Endometrial microvascular endothelial cells (primary cell): ENCODE data around the gene PHF3. TPM values are rescaled to one million over a fixed set of nuclear protein-coding genes. Genes with fewer than 3 reads are reported as not detected.
"Not testable (repeated sequence)": the region's sequence is repeated elsewhere in the genome, so short reads cannot be mapped to it uniquely, and the experiment has no call there.

Source experiments
- in situ Hi-C: cut with HindIII; loops from 2 replicates; pipeline ENCODE4 v1.10.0; 2017; ENCODE audit warnings: low sequenced_read_pairs, low pct_unique_long_range_greater_than_20kb; ENCODE audit errors: inconsistent ontology term
- total RNA-seq: library from RNA; depleted of rRNA; stranded (reverse); fragments of >200 nt; gene quantifications from one replicate; pipeline ENCODE4 v1.2.3, GENCODE V29; 2015; ENCODE audit errors: inconsistent ontology term

PHF3 gene
- total RNA-seq, 1 donor from 2014 or later: 17.6 TPM

GRCh38 chr6:63689421-63689820 is 53.8 kb downstream of the PHF3 start:
- in situ Hi-C loops: no loop called here

GRCh38 chr6:63690221-63690620 is 54.6 kb downstream of the PHF3 start:
- in situ Hi-C loops: no loop called here

GRCh38 chr6:63705707-63706106 is 70.1 kb downstream of the PHF3 start:
- in situ Hi-C loops: no loop called here

GRCh38 chr6:63706630-63707029 is 71.0 kb downstream of the PHF3 start:
- in situ Hi-C loops: no loop called here

- in situ Hi-C loops: no loop called here
These were observed 73.0 kb downstream of the PHF3 start for GRCh38 chr6:63708631-63709030.

- in situ Hi-C loops: no loop called here
These were observed 73.5 kb downstream of the PHF3 start for GRCh38 chr6:63709148-63709547.

DNA sequence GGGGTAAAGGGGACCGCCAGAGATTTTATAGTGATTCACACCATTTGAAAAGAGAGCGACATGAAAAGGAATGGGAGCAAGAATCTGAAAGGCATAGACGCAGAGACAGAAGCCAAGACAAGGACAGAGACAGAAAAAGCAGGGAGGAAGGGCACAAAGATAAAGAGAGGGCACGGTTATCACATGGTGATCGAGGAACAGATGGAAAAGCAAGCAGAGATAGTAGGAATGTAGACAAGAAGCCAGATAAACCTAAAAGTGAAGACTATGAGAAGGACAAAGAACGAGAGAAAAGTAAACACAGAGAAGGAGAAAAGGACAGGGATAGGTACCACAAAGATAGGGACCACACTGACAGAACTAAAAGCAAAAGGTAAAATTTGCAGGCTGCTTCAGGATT is 77.7 kb downstream of the PHF3 start:
- in situ Hi-C loops: no loop called here

DNA sequence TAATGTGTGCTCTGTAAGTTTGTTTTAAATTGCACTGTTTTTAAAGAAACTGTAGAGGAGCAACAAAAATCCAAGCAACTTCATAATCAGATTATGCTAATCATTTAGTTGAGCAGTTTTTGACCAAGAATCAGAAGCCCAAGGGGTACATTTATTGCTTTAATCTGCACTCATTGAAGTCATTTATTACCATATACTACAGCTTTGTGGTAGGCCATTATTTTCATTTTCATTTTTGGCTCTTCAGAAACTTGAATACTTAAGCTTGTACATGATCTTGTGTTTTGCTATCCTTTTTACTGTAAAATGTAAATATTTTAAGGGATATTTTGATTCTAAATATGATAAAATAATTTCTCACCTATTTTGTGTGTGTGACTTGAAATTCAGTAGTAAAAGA is 78.5 kb downstream of the PHF3 start:
- in situ Hi-C loops: no loop called here

DNA sequence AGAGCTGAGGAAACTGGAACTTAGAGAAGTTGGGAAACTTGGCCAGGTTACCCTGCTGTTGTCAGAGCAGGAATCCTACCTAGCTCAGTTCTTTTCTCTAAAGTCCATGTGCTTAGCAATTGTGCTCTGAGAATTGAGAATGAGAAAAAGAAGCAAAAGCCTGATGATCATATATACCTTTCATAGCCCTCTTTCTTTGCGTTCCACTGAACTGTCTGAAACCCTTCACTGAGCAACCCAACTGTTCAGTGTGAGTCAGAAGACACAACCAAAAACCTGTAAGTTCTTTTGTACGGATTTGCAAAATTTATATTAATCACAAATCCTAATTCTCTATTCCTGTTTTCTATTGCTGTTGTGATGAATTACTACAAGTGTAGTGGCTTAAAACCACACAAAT is 80.6 kb downstream of the PHF3 start:
- in situ Hi-C loops: no loop called here

GRCh38 chr6:63721181-63721580 is 85.6 kb downstream of the PHF3 start:
- in situ Hi-C loops: no loop called here

DNA sequence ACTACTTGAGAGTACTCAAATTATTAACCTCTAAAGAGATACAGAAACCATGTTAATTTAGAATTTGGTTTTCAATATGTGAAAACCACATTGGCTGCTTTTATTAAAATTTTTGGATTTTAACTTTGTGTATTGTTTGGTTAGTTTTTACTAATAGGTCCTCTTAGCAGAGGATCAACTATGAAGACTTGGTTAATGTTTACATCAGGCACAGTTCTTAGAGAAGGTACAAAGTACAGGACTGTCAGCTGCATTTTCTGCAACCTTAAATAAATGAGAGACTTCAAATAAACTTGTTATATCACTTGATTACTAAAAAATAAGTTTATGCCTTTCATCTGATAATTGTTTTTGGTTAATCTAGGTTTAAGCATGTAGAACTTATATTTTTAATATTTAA is 89.1 kb downstream of the PHF3 start:
- in situ Hi-C loops: no loop called here

GRCh38 chr6:63730311-63730710 is 94.7 kb downstream of the PHF3 start:
- in situ Hi-C loops: no loop called here

DNA sequence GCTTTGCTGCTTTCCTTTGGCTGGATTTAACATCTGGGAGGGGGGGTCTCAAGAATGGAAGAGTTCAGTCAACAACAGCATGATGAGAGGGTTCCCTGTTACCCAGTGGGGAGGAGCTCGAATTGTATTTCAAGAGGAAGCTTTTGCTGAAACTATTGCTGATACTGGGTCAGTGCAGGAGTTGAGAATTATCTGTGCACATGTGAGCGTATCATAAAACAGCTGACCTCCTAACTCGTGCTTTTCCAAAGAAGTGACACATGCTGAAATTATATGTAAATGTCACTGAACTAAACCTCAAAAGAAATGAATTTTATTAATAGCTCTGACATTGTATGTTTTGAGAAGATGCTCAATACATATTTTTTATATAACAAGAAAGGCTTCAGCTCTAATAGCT is 96.3 kb downstream of the PHF3 start:
- in situ Hi-C loops: no loop called here

DNA sequence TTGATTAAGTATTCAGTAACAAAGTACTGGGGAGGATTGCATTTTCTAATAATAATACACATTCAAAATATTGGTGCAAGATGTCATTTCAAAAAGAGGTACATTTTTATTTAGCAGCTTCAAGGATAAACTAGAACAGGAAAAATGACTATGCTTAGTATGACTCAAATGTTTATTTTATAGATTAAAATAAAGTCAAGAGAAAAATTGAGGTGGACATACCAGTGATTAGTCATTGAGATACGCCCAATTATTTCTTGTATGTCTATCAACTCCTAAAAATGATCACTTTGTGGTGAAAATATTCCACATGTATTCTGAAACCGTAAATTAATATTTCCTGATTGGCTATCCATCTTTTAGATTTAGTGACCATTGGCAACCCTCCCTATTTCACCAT is 96.7 kb downstream of the PHF3 start:
- in situ Hi-C loops: no loop called here

DNA sequence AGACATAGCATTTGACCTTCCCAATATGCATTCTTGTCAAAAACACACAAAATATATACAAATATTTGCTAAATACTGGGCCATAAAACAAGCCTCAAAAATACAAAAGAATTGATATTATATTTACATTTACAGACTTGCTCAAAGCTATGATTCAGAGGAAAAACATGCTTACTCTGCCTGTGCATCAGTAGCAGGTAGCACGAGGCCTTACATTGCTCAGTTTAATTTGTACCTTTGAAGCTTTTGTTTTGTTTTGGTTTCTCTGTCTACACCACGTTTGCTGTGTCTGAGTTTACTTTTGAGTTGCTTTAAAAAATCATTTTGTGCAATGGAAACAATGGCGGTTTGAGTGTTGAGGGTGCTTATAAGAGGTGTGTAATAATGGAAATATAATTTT is 99.3 kb downstream of the PHF3 start:
- in situ Hi-C loops: no loop called here

DNA sequence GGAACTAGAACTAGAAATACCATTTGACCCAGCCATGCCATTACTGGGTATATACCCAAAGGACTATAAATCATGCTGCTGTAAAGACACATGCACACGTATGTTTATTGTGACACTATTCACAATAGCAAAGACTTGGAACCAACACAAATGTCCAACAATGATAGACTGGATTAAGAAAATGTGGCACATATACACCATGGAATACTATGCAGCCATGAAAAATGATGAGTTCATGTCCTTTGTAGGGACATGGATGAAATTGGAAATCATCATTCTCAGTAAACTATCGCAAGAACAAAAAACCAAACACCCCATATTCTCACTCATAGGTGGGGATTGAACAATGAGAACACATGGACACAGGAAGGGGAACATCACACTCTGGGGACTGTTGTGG is 102.6 kb downstream of the PHF3 start:
- in situ Hi-C loops: not testable (repeated sequence)

- in situ Hi-C loops: no loop called here
These were observed 103.6 kb downstream of the PHF3 start for GRCh38 chr6:63739094-63739687.

GRCh38 chr6:63740709-63741108 is 105.1 kb downstream of the PHF3 start:
- in situ Hi-C loops: no loop called here

GRCh38 chr6:63742060-63742459 is 106.5 kb downstream of the PHF3 start:
- in situ Hi-C loops: no loop called here

- in situ Hi-C loops: no loop called here
These were observed 108.1 kb downstream of the PHF3 start for GRCh38 chr6:63743691-63744090.

- in situ Hi-C loops: no loop called here
These were observed 109.2 kb downstream of the PHF3 start for GRCh38 chr6:63744810-63745209.
